KMS-11 (cell line): ENCODE measurements around the gene GALK1.
"Not testable (repeated sequence)": the region's sequence is repeated elsewhere in the genome, so short reads cannot be mapped to it uniquely, and the experiment has no call there.

Experiments used
- H2AFZ ChIP-seq: fragments of 200-600 bp; sonication (generic); 2 replicates; pipeline ENCODE4 v1.6.1; 2016; ENCODE audit warnings: antibody characterized with exemption, mixed run types, low read depth
- H3K27ac ChIP-seq: fragments of 200-600 bp; sonication (generic); 2 replicates; pipeline ENCODE4 v1.6.1; 2016; ENCODE audit warnings: mild to moderate bottlenecking, mixed run types
- H3K27me3 ChIP-seq: fragments of 200-600 bp; sonication (generic); 2 replicates; pipeline ENCODE4 v1.6.1; 2017; ENCODE audit warnings: mild to moderate bottlenecking, low read depth, mixed run types, moderate library complexity; ENCODE audit not compliant: insufficient read depth
- H3K36me3 ChIP-seq: fragments of 200-600 bp; sonication (generic); 2 replicates; pipeline ENCODE4 v1.6.1; 2017; ENCODE audit warnings: mild to moderate bottlenecking, mixed run types; ENCODE audit not compliant: insufficient read depth
- H3K4me1 ChIP-seq: fragments of 200-600 bp; sonication (generic); 2 replicates; pipeline ENCODE4 v1.6.1; 2016; ENCODE audit warnings: mild to moderate bottlenecking, low read depth, mixed run types; ENCODE audit not compliant: poor library complexity, severe bottlenecking
- H3K4me2 ChIP-seq: fragments of 200-600 bp; sonication (generic); 2 replicates; pipeline ENCODE4 v1.7.0; 2016; ENCODE audit warnings: mild to moderate bottlenecking, mixed run types
- H3K4me3 ChIP-seq: fragments of 200-600 bp; sonication (generic); IDR thresholded peaks from 2 replicates; pipeline ENCODE4 v1.6.1; 2017; ENCODE audit warnings: low read depth, low read length, mixed read lengths; ENCODE audit not compliant: insufficient read depth
- H3K79me2 ChIP-seq: fragments of 200-600 bp; sonication (generic); 2 replicates; pipeline ENCODE4 v1.6.1; 2016; ENCODE audit warnings: low read depth, mixed run types; ENCODE audit not compliant: insufficient read depth
- H3K9ac ChIP-seq: fragments of 200-600 bp; sonication (generic); 2 replicates; pipeline ENCODE4 v1.6.1; 2016; ENCODE audit warnings: mild to moderate bottlenecking, mixed run types
- H4K20me1 ChIP-seq: fragments of 200-600 bp; sonication (generic); 2 replicates; pipeline ENCODE4 v1.6.1; 2016; ENCODE audit warnings: mild to moderate bottlenecking, mixed run types; ENCODE audit not compliant: insufficient read depth
- CTCF ChIP-seq: fragments of 200-600 bp; sonication (generic); conservative IDR thresholded peaks from 2 replicates; pipeline ENCODE4 v1.6.1; 2017; ENCODE audit warnings: low read depth, mild to moderate bottlenecking, antibody characterized with exemption, low read length, moderate library complexity, mixed read lengths

GALK1 gene

GRCh38 chr17:75779987-75780889 is 15.2 kb upstream of the GALK1 start:
- Histone ChIP-seq H3K27ac (peak overlapping the region; percentile 93; the same call in 1 of the 2 replicates), H3K27me3 (no peaks in the 10 kb centered on the region), H3K79me2 (peaks cover 20% of the 10 kb centered on the region), H3K9ac (no peak overlapping the region), H2AFZ (peak overlapping the region; percentile 35), H3K4me3 (no peak overlapping the region), H3K36me3 (peaks cover 8% of the 10 kb centered on the region; the same call in 1 of the 2 replicates), H3K4me2 (peak overlapping the region; percentile 50), H4K20me1 (peaks cover 17% of the 10 kb centered on the region), H3K4me1 (peaks cover 44% of the 10 kb centered on the region)
- TF ChIP-seq CTCF, result no peak

- peaks cover 44% of the 10 kb centered on the region for H3K4me1 ChIP-seq
- H3K79me2 ChIP-seq, result peaks cover 20% of the 10 kb centered on the region
- peak overlapping the region; percentile 66 for H3K4me2 ChIP-seq
- H4K20me1 ChIP-seq, result peaks cover 17% of the 10 kb centered on the region
- peak overlapping the region; percentile 93 for H3K27ac ChIP-seq
- TF ChIP-seq CTCF, result peak; percentile 43
- H3K9ac ChIP-seq, result peak overlapping the region; percentile 95
- H2AFZ ChIP-seq, result no peak overlapping the region
- H3K36me3 ChIP-seq, result peaks cover 8% of the 10 kb centered on the region; the same call in 1 of the 2 replicates
- H3K4me3 ChIP-seq, result peak overlapping the region; percentile 50
- H3K27me3 ChIP-seq, result no peaks in the 10 kb centered on the region
These were observed 14.4 kb upstream of the GALK1 start for GRCh38 chr17:75779250-75779986.

GRCh38 chr17:75778861-75779249 is 13.9 kb upstream of the GALK1 start:
- peak; percentile 71 for TF ChIP-seq CTCF
- Histone ChIP-seq H4K20me1 (peaks cover 17% of the 10 kb centered on the region), H3K9ac (peak overlapping the region; percentile 95), H2AFZ (no peak overlapping the region), H3K4me3 (peak overlapping the region; percentile 50), H3K79me2 (peaks cover 20% of the 10 kb centered on the region), H3K27ac (peak overlapping the region; percentile 93), H3K36me3 (peaks cover 8% of the 10 kb centered on the region; the same call in 1 of the 2 replicates), H3K4me1 (peaks cover 39% of the 10 kb centered on the region), H3K27me3 (no peaks in the 10 kb centered on the region), H3K4me2 (peak overlapping the region; percentile 66)

GRCh38 chr17:75778066-75778860 is 13.3 kb upstream of the GALK1 start:
- H3K4me3 ChIP-seq, H3K27me3 ChIP-seq, H2AFZ ChIP-seq, H3K36me3 ChIP-seq: not testable (repeated sequence)
- H3K4me2 ChIP-seq, result peak overlapping the region; percentile 66
- peaks cover 20% of the 10 kb centered on the region for H3K79me2 ChIP-seq
- peaks cover 33% of the 10 kb centered on the region for H3K4me1 ChIP-seq
- H3K27ac ChIP-seq, result peak overlapping the region; percentile 93; the same call in 1 of the 2 replicates
- peaks cover 17% of the 10 kb centered on the region for H4K20me1 ChIP-seq
- H3K9ac ChIP-seq, result peak overlapping the region; percentile 95; the same call in 1 of the 2 replicates
